NCI-H1105 (cell line): Measurements from ENCODE around the gene PPIF.

Source experiments
- DNase-seq: peaks from one replicate; lab custom pipeline; 2025; lab: John Stamatoyannopoulos, UW

PPIF gene

DNA sequence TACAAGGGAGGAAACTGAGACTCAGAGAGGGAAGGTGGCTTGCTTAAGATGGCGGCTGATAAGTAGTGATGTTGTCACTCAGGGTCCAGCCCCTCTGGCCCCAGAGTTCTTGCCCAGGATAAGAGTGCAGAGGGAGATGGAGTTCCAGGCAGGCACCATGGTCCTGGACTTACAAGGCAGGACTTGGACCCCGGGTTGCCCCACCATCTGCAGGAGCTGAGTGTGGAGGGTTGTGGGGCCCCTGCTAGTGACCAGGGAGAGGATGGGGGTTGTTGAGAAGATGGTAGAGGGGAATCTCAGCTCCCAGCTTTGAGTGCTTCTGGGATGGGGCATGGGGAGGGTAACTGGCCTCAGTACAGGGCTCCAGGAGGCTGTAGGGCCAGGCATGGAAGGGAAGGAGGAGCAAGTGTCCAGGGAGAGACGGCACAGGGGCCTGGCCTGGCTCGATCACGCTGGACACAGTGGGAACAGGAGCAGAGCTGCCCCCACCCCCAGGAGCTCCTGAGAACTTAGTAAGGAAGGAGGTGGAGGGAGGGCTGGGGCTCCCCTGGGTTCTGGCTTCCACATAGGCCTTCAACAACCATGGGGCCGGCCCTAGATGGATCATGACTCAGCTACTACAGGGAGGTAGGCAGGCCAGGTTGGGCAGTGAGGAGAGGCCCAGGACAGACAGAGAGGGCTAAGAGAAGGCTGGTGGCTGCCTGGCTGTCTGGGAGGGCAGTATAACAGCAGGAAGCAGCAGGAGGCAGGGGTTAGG is 28.2 kb downstream of the PPIF start:
- DNase-seq: no peak

DNA sequence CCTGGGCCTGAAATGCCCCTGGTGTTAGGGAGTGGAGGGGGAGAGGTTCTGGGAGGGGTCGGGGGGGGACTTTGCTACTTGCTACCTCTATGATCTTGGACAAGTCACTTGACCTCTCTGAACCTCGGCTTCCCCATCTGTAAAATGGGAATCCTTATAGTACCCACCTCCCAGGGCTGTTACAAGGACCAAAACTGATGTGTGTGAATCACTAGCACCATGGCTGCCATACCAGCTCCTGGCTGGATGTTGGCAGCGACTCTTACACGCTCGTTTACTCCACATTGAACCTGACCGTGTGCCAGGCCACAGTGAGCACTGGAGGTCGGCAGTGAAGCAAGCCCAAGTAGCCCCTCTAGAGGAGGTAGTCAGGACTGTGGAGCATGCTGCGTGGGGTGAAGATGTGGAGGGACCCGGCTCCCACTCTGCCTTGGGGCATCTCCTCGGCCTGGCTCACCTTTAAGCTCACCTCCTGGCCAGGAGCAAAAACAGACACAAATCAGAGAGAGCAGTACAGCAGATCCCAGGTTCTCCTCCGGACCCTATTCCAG is 28.9 kb downstream of the PPIF start:
- no peak for DNase-seq

DNA sequence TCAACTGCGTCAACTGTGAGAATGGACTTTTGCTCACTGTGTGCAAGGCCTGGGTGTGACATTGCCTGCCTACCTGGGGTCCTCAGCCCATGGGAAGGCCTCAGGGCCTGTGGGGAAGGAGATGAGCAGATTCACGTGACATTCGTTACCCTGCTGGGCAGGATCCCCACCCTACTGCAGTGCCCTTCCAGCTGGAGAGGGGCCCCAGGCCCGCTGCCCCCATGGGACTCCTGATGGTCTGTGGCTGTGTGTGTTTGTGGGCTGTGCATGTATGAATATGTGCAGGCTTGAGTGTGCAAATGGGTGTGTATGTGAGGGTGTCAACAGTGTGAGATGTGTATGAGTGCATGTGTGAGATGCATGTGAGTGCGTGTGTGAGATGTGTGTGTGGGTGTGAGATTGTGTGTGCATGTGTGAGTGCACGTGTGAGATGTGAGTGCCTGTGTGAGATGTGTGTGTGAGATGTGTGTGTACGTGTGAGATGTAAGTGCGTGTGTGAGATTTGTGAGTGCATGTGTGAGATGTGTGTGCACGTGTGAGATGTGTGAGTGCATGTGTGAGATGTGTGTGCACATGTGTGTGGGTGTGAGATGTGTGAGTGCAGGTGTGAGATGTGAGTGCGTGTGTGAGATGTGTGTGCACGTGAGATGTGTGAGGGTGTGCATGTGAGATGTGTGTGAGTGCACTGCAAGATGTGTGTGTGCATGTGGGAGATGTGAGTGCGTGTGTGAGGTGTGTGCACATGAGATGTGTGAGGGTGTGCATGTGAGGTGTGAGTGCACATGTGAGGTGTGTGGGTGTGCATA is 29.7 kb downstream of the PPIF start:
- no peak for DNase-seq

DNA sequence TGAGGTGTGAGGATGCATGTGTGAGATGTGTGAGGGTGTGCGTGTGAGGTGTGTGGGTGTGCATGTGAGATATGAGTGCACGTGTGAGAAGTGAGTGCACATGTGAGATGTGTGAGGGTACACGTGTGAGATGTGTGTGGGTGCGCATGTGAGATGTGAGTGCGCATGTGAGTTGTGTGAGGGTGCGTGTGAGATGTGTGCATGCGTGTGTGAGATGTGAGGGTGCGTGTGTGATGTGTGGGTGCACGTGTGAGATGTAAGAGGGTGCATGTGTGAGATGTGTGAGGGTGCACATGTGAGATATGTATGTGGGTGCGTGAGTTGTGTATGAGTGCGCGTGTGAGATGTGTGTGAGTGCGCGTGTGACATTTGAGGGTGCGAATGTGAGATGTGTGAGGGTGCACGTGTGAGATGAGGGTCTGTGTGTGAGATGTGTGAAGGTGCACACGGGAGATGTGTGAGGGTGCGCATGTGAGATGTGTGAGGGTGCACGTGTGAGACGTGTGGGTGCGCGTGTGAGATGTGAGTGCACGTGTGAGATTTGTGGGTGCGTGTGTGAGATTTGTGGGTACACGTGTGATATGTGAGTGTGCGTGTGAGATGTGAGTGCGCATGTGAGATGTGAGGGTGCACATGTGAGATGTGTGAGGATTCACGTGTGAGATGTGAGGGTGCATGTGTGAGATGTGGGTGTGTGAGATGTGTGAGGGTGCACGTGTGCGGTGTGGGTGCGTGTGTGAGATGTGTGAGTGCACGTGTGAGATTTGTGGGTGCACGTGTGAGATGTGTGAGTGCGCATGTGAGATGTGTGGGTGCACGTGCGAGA is 30.5 kb downstream of the PPIF start:
- no peak for DNase-seq

DNA sequence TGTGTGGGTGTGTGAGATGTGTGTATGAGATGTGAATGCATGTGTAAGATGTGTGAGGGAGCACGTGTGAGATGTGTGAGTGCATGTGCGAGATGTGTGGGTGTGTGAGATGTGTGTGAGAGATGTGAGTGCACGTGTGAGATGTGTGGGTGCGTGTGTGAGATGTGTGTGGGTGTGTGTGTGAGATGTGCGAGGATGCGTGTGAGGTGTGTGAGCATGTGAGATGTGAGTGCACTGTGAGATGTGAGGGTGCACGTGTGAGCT is 31.0 kb downstream of the PPIF start:
- no peak for DNase-seq

DNA sequence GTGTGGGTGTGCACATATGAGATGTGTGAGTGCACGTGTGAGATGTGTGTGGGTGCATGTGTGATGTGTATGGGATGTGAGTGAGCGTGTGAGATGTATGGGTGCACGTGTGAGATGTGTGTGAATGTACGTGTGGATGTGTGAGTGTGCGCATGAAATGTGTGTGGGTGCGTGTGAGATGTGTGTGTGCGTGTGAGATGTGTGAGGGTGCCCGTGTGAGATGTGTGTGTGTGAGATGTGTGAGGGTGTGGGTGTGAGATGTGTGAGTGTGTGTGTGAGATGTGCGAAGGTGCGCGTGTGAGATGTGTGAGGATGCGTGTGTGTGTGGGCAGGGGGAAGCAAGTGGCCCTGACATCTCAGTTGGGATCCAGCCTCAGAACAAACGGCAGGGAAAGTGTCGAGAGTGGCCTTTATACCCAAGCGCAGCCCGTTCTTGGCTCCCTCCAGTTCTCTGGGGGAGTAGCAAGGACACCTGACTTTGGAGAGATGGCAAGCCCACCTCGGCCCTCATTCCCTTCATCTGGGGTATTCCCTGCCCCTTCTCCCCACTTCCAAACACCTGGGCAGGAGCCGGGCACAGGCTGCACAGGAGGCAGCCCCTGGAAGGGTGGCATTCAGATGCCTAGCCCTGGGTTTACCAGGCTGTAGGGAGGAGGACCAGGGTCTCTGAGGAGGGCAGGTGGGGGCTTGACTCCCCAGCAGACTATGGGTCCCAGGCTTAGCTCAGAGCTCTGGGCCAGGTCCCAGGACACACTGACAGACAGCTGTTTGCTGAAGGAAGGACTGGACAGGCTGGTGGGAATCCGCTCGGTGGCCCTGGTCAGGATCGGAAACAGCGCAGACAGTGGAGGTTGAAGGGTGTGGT is 31.6 kb downstream of the PPIF start:
- no peak for DNase-seq

DNA sequence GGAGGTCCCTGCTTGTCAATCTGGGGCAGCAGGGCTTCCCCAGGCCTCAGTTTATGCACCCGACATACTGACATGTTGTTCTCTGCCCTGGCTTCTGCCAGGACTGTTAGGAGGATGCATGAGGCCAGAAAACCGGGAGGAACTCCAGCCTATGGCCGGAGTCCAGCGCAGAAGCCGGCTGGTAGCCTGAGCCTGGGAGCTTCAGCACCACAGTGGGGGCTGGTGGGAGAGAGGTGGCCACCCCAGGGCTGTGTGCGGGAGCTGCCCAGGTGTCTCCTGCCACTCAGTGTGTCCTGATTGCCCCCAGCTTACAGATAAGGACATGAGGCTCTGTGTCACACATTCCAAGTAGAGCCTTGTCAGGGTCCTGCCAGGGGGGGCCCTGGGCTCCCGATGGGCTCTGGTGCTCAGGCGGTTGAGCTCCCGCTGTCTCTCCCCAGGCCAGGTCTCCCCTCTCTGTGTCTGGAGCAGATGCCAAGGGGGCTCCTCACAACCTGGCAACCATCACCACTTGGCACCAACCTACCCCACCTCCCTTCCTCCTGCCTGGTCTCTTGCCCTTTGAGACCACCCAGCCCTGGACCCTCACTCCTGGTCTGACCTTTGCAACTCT is 32.3 kb downstream of the PPIF start:
- no peak for DNase-seq

DNA sequence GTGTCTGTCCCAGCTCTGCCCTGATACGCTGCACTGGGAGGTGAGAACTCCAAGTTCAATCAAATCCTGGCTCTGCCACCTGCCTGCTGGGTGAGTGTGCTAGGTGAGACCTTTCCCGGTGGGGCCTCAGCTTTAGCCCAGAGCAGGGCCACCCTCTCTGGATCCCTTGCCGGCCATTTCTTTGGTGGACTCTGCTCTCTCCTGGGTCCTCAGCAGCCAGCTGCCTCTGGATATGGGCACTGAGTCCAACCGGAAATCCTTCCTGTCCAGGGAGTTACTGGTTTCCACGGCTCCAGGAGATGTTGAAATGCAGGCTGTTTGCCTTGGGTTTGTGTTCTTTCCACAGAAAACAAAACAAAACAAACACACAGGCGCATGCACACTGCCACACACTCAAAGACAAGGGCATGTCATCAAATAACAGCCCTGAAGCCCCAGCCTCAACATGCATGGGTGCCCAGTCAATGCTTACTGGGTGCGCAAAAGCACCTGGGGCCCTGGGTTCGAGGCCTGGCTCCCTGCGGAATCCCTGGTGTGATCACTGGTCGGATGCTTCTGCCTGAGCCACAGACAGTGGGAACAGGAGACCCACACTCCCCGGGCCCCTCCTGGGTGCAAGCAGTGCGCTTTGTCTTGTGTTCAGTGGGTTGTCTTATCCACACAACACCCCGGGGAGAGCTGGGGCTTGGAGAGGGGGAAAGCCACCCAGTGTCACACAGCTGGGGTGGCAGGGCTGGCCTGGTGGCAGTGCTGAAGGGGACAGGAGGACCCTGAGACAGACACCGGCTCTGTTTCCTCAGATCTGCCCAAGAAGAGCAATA is 33.1 kb downstream of the PPIF start:
- DNase-seq: no peak

DNA sequence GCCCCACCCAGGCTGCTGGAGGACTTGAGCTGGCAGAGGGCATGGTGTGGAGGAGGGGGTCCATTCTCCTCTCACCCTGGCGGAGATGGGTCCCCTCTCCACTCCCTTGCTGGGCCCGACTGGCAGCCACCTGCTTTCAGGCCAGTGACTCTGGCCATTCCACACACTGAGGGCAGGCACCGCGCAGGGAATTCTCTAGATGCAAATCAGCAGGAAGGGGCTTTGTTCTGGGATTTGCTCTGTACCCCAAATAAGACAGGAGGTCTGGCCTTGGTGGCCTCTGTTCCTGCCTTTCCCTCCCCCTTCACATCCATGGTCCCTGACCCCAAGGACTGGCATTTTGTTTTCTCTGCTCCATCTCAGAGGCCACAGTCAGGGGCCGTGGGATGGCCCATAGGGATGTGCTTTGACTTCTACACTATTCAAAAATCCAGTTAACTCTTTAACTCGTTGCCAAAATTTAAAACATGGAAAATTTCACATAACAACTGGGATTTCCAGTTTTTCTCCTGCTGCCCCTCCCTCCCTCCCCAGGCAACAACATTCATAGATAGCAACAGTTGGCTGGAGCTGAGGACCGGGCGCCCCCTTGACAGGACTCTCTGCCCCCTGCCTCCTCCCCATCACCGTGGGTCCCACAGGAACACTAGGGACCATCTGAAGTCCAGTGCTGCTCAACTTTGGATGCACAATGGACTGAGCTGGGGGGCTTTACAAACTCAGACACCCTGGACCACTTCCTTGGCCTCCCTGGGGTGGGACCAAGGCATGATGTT is 33.9 kb downstream of the PPIF start:
- no peak for DNase-seq

DNA sequence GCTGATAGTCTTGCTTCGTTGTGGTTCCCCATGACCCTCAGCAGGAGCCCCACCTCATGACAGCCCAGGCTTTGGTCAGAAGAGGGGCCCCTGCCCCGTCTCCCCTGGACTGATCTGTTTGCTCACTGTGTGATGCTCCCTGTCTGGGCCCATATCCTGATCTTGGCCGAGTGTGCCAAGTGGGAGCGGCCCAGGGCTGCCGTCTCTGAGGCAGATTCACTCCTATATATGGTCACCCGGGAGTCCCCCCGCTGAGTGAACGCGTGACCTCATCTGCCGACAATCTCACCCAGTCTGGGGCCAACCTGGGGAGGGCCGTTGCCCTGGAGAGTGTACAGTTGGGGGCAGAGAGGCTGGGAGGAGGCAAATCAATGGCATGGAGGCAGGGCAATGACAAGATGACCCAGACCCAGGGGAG is 34.5 kb downstream of the PPIF start:
- no peak for DNase-seq

DNA sequence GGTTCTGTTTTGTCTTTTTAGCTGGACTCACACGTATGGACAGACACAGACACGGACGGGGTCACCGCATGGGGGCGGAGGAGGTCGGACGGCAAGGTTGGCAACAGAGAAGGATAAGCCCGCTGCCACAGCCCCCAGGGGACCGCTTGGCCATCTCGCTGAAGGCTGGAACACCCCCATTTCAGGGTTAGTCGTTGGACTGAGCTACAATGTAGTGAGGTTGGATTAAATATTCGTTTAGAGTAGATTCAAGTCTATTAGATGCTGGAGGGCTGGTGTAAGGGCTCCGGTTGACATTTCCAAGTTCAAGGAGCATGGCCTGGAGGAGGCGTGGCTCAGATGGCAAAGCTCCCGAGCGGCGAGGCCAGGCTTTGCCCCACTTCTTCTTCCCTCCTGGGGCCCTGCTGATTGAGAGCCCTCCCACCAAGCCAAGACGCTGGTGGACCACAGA is 35.2 kb downstream of the PPIF start:
- no peak for DNase-seq

DNA sequence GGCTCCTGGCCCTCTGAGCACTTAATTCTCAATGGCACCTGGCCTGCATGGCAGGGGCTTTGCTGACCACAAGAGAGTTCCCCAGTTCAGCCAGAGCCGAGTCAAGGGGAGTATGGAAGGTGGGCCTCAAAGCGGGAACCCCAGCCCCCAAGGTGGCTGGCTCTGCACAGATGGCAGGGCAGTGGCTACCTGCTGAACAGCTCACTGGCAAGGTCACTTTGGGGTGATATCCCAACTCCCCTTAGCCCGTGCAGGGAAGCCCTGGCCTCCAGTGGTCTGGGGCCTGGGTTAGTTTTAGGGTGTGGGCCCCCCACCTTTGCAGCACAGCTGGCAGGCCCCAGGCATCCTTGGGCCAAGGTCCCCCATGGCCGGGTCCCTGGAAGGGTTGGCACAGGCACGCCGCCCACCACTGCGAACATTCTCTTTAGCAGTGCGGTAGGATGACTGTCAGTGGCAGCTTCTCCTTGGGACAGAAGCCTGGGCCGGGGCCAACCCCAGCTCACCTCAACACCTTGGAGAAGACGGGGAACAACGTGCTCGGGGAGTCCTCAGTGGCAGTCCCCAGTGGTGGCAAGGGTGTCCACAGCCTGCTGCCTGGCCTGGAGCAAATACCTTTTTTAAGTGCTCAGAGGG is 36.8 kb downstream of the PPIF start:
- no peak for DNase-seq

DNA sequence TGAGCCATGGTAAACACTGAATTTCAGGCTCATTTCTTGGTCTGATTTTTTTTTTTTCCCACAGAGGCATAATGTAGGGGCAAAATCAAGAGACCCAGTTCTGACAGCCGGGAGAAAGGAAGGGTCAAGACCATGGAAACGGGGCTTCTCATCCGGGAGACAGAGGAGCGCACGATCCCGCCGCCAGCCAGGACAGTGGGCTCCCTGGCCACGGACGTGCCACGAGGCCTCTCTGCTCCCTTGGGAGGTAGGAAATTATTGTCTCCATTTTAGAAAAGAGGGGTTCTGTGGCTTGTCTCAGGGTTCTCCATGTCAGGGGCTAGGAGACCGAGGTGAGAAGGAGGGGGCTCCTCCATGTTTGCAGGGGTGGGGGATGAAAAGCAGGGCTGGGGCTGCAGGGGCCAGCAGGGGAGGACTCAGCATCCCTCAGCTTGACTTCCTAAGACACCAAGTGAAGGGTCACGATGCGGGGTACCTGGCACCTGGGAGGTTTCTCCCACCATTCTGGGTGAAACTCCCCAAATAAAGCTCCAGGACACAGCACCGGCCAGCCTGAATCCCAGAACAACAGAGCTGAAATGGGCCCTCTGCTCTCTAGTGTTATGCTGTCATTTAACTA is 37.6 kb downstream of the PPIF start:
- no peak for DNase-seq

DNA sequence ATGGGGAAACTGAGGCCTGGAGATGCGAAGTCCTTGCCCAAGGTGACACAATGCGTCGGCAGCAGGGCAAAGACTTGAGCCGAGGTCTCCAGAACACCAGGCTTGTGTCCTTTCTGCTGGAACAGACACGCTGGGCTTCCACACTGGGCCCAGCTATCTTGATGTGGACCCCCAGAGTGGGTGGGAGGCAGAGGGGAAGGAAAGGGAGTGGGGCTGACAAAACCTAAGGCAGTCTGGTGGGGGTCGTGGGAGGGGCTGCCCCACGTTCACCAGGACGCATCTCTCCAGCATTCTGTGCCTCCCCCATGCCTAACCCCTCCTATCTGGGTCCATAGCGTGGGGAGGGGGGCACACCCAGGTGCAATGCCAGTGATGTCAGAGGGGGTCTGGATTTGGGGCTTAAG is 38.1 kb downstream of the PPIF start:
- no peak for DNase-seq

DNA sequence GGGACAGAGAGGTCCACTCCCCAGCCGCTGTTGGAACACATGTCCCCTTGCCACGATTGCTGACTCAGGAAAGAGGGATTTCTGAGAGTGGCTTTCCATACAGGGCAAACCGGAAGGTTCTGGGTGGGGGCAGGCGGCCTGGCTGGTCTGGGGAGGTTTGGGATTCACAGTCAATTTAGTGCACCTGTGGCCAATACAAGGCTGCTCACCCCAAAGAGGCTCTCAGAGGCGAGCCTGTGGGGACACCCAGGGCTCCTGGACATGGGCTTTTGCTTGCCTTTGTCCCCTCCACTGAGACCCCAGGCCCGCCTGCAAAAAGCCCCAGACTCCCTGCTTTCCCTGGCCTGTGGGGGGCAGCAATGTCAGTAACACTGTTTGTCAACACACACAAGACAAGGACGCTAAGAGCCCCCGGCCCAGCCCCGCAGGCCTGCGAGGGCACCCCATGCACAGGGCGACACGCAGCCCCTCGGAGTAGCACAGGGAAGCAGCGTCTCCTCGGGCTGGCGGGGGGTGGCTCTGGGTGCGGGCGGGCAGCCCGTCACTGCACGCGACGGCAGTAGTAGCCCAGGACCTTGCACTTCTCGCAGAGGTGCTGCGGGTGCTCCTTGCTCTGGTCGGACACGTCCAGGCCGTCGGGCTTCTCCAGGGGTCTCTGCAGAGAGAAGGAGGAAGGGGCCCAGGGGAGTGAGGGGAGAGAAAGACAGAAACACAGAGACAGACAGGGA is 38.7 kb downstream of the PPIF start:
- no peak for DNase-seq

DNA sequence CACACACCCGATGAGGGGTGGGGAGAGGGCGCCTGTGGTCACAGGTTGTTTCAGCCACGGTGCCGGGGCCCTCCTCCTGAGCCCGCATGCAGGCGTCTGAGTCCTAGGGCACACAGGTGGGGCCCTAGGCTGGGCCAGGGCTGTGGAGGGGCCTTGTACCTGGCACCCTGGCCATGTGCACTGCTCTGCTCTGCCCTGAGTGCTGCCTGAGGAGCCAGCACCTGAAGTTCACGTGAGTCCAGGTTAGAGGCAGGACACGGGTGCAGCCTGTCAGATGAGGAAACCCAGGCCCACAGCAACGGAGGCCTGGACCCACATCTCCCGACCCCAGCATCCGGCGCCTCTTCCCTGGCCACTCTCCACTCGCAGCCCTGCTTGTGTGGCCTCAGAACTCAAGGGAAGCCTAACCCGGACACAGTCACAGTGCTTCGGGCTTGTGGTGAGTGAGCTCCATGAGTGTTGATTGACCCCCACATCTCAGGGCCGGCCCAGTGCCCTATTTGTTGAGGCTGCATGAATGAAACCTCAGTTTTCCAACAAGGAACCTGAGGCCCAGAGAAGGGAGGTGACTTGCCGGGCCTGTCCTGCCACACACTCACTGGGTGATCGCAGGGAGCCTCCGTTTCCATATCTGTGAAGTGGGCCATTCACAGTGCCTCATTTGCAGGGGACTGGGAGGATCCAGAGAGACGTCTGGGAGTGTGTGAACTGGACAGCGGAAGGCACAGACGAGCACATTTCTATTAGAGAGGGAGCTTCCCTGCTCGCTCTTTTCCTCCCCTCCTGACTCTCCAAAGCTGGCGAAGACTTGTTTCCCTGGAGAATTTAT is 39.6 kb downstream of the PPIF start:
- no peak for DNase-seq

DNA sequence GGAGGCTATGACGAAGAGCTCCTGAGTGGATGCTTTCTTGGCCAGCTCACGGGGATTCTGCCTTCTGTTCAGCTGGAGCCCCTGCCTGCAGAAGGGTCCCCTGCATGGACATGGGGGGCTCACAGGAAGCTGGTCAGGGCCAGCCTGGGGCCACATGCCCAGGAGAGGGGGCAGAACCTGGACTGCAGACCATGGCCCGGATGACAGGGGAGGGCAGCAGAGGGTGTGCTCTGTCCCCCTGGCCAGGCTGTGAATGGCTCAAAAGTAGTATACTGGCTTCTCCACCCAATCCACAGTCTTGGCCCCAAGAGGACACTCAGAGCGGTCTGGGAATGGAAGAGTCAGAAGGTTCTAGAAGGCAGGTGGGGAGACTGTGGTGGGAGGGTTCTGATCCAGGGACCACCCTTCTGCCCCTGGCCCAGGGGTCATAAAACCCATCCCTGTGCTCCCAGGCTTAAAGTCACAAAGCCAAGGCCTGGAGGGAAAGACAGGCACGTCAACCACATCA is 40.3 kb downstream of the PPIF start:
- no peak for DNase-seq
